Mesenteric fat pad (tissue), 1 donor: ENCODE results near the gene WDR12. TPM values are rescaled to one million over a fixed set of nuclear protein-coding genes. Genes with fewer than 3 reads are reported as not detected.

Experiments
- total RNA-seq: library from RNA; stranded (reverse); fragmentation: NEBNext Ultra II Directional; extraction: Animal tissue kit (Norgen Biotek cat#: 25700); gene quantifications from one replicate; pipeline ENCODE4 v1.2.1, GENCODE V29; 2021
- donor health status: DM: yes; HTN: yes; CAD: no.

The WDR12 gene
- total RNA-seq, 1 donor from 2014 or later, result 50.5 TPM

Other genes with a start within 250 kb of the WDR12 start
- 5.3 TPM for gene ICA1L, start 39.9 kb downstream of the WDR12 start, total RNA-seq
- gene CARF, start 602 bp upstream of the WDR12 start, total RNA-seq, result 5.4 TPM
- 64.8 TPM for gene NBEAL1, start 103.2 kb upstream of the WDR12 start, total RNA-seq